K562 (cell line): ENCODE data around the gene GDF7. TPM values are rescaled to one million over a fixed set of nuclear protein-coding genes. Genes with fewer than 3 reads are reported as not detected.

Source experiments
- CHCHD3 ChIP-seq: fragments of 250-450 bp; sonication (Bioruptor Pico); IDR thresholded peaks from 2 replicates; pipeline ENCODE4 v2.1.2; 2022; ENCODE audit warnings: mild to moderate bottlenecking
- CHD4 ChIP-seq: fragments of 200-600 bp; sonication (generic); IDR thresholded peaks from 3 replicates; pipeline ENCODE4 v1.6.1; 2012; ENCODE audit warnings: low read depth, mild to moderate bottlenecking, mixed read lengths, low read length, inconsistent platforms; ENCODE audit not compliant: insufficient read depth, insufficient replicate concordance, poor library complexity, severe bottlenecking
- GABPB2 ChIP-seq: fragments of 250-450 bp; sonication (Bioruptor Pico); conservative IDR thresholded peaks from 2 replicates; pipeline ENCODE4 v1.5.1; 2021; ENCODE audit warnings: mild to moderate bottlenecking
- SP2 ChIP-seq: IDR thresholded peaks from 2 replicates; pipeline ENCODE4 v1.6.1; 2011; ENCODE audit warnings: mild to moderate bottlenecking, low read depth, low read length, moderate library complexity; ENCODE audit not compliant: poor library complexity, severe bottlenecking; ENCODE audit errors: extremely low read depth
- ZNF518B ChIP-seq: fragments of 250-450 bp; sonication (Bioruptor Pico); IDR thresholded peaks from 2 replicates; pipeline ENCODE4 v1.5.0; 2021; ENCODE audit warnings: mild to moderate bottlenecking, moderate library complexity
- polyA plus RNA-seq, 8 experiments: library from polyadenylated mRNA; depleted of rRNA in 4 of 8; stranded (reverse) in 5 of 8; unstranded in 3 of 8; fragments of >200 nt; fragmentation: Nextera tagmentation in 2 of 8; fragmentation: Illumina TruSeq in 1 of 8; extraction: Ambion mirVana in 2 of 8; extraction: Trizol in 1 of 8; gene quantifications; 2 replicates each; pipeline versions ENCODE4 v1.2.1 to v1.2.3, GENCODE V29; 2011 to 2014; ENCODE audit warnings: inconsistent platforms in 1 of 8, missing spikeins in 1 of 8
- total RNA-seq, 7 experiments: library from RNA; depleted of rRNA in 6 of 7; stranded (reverse); fragments of >200 nt in 6 of 7; fragmentation: Illumina TruSeq in 2 of 7; extraction: Trizol in 2 of 7; gene quantifications; 2 replicates each; pipeline versions ENCODE4 v1.2.1 to v1.2.3, GENCODE V29; 2011 to 2021; ENCODE audit warnings: low replicate concordance in 1 of 7
- TF ChIP-seq, protein P1 (sequence below): fragments of 200-600 bp; sonication (generic); IDR thresholded peaks from one replicate; pipeline ENCODE4 v1.6.1; 2012; ENCODE audit warnings: mild to moderate bottlenecking, low read depth, low read length, inconsistent platforms
- TF ChIP-seq, protein P2 (sequence below): IDR thresholded peaks from 2 replicates; pipeline ENCODE4 v1.6.1; 2011; ENCODE audit not compliant: insufficient read length; ENCODE audit errors: extremely low read depth

GDF7 gene
- total and polyA plus RNA-seq, 9 of the 15 experiments (the other 6 are each of a cell fraction or from before 2014, with no cell fraction given): 0.01 TPM; not detected in 7

- TF ChIP-seq, protein P1, sequence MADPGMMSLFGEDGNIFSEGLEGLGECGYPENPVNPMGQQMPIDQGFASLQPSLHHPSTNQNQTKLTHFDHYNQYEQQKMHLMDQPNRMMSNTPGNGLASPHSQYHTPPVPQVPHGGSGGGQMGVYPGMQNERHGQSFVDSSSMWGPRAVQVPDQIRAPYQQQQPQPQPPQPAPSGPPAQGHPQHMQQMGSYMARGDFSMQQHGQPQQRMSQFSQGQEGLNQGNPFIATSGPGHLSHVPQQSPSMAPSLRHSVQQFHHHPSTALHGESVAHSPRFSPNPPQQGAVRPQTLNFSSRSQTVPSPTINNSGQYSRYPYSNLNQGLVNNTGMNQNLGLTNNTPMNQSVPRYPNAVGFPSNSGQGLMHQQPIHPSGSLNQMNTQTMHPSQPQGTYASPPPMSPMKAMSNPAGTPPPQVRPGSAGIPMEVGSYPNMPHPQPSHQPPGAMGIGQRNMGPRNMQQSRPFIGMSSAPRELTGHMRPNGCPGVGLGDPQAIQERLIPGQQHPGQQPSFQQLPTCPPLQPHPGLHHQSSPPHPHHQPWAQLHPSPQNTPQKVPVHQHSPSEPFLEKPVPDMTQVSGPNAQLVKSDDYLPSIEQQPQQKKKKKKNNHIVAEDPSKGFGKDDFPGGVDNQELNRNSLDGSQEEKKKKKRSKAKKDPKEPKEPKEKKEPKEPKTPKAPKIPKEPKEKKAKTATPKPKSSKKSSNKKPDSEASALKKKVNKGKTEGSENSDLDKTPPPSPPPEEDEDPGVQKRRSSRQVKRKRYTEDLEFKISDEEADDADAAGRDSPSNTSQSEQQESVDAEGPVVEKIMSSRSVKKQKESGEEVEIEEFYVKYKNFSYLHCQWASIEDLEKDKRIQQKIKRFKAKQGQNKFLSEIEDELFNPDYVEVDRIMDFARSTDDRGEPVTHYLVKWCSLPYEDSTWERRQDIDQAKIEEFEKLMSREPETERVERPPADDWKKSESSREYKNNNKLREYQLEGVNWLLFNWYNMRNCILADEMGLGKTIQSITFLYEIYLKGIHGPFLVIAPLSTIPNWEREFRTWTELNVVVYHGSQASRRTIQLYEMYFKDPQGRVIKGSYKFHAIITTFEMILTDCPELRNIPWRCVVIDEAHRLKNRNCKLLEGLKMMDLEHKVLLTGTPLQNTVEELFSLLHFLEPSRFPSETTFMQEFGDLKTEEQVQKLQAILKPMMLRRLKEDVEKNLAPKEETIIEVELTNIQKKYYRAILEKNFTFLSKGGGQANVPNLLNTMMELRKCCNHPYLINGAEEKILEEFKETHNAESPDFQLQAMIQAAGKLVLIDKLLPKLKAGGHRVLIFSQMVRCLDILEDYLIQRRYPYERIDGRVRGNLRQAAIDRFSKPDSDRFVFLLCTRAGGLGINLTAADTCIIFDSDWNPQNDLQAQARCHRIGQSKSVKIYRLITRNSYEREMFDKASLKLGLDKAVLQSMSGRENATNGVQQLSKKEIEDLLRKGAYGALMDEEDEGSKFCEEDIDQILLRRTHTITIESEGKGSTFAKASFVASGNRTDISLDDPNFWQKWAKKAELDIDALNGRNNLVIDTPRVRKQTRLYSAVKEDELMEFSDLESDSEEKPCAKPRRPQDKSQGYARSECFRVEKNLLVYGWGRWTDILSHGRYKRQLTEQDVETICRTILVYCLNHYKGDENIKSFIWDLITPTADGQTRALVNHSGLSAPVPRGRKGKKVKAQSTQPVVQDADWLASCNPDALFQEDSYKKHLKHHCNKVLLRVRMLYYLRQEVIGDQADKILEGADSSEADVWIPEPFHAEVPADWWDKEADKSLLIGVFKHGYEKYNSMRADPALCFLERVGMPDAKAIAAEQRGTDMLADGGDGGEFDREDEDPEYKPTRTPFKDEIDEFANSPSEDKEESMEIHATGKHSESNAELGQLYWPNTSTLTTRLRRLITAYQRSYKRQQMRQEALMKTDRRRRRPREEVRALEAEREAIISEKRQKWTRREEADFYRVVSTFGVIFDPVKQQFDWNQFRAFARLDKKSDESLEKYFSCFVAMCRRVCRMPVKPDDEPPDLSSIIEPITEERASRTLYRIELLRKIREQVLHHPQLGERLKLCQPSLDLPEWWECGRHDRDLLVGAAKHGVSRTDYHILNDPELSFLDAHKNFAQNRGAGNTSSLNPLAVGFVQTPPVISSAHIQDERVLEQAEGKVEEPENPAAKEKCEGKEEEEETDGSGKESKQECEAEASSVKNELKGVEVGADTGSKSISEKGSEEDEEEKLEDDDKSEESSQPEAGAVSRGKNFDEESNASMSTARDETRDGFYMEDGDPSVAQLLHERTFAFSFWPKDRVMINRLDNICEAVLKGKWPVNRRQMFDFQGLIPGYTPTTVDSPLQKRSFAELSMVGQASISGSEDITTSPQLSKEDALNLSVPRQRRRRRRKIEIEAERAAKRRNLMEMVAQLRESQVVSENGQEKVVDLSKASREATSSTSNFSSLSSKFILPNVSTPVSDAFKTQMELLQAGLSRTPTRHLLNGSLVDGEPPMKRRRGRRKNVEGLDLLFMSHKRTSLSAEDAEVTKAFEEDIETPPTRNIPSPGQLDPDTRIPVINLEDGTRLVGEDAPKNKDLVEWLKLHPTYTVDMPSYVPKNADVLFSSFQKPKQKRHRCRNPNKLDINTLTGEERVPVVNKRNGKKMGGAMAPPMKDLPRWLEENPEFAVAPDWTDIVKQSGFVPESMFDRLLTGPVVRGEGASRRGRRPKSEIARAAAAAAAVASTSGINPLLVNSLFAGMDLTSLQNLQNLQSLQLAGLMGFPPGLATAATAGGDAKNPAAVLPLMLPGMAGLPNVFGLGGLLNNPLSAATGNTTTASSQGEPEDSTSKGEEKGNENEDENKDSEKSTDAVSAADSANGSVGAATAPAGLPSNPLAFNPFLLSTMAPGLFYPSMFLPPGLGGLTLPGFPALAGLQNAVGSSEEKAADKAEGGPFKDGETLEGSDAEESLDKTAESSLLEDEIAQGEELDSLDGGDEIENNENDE: no peak
- TF ChIP-seq, protein P2, sequence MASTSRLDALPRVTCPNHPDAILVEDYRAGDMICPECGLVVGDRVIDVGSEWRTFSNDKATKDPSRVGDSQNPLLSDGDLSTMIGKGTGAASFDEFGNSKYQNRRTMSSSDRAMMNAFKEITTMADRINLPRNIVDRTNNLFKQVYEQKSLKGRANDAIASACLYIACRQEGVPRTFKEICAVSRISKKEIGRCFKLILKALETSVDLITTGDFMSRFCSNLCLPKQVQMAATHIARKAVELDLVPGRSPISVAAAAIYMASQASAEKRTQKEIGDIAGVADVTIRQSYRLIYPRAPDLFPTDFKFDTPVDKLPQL: no peak
- no peak for TF ChIP-seq CHD4
- TF ChIP-seq ZNF518B (CRISPR knock-in tag): no peak
- TF ChIP-seq CHCHD3: no peak
- no peak for TF ChIP-seq GABPB2
- no peak for TF ChIP-seq SP2
Observed at GRCh38 chr2:20629181-20629580, 37.8 kb upstream of the GDF7 start (continued).
